ENCODE data around the gene DNPH1.
A peak's percentile ranks its signal among the peaks of the same experiment; 100 is the strongest.

The DNPH1 gene

DNA sequence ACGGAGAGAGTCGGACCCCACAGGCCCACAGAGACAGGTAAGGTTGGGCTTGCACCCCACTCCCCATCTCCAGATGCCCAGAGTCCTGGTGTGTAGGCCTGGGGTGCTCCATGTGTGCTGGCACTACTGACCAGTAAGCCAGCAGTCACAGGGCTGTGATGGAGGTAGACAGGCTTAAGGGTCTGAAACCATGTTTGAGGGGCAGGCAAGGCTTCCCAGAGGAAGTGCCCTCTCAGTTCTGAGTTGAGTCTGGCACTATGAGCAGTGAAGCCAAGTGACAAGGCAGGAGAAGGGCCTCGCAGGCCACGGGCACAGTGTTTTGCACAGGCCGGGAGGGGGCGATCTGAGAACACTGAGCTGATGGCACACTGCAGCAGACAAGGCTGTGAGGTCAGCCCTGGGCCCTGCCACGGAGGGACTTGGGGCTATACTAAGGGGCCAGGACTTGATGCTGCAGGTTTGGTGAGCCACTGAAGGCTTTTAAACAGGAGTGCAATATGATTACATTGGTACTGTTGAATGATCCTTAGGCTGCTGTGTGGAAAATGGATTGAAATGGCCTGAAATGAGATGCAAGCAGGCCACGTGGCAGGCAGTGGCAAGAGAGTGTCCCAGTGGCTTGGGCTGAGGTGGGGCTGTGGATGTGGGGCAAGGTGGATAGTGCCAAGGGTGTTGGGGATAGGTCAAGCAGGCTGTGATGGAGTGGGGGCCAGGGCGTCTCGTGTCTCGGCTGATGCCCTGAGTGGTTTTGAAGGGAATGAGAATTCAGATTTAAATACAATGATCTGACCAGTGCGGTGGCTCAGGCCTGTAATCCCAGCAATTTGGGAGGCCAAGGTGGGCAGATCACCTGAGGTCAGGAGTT, 34.3 kb upstream of the DNPH1 start:
- peak; percentile 79 for DNase-seq

DNA sequence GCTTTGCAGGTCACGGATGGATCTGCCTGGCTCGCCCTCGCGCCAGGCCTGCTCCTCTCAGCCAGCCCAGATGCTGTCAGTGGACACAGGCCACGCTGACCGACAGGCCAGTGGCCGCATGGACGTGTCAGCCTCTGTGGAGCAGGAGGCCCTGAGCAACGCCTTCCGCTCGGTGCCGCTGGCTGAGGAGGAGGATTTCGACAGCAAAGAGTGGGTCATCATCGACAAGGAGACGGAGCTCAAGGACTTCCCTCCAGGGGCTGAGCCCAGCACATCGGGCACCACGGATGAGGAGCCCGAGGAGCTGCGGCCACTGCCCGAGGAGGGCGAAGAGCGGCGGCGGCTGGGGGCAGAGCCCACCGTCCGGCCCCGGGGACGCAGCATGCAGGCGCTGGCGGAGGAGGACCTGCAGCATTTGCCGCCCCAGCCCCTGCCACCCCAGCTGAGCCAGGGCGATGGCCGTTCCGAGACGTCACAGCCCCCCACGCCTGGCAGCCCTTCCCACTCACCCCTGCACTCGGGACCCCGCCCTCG, 33.6 kb upstream of the DNPH1 start:
- no peak for DNase-seq

DNA sequence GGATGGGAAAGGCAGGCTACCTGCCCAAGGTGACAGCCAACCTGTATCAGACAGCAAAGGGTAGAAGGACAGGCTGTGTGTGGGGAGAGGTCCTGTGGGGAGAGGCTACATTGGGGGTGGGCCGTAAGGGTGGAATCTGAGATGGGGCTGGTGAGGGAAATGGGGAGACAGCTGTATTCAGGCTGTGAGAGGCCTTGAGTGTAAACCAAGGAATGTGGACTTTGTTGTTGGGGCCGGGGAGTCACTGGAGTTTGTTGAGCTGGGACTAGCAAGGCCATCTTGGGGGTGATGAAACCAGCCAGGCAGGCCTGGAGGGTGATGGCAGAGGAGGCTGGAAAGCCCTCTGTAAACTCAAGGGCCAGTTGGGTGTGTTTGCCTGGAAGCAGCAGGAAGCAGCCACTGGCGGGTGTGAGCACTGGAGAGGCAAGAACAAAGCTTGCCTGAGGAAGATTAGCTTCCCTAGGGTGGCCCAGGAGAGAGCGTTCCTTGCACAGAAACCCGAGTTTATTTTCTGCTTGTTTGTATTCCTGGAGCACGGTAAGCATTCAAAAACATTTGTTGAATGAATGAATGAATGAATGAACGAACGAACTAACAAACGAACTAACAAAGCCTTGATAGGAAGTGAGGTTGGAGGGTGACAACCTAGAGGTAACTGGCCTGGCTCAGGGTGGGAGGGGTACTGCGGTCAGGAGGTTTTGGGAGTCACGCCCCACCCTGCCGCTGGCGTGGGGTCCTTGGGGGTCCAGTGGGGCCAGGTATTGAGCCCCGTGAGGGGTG, 32.9 kb upstream of the DNPH1 start:
- no peak for DNase-seq

DNA sequence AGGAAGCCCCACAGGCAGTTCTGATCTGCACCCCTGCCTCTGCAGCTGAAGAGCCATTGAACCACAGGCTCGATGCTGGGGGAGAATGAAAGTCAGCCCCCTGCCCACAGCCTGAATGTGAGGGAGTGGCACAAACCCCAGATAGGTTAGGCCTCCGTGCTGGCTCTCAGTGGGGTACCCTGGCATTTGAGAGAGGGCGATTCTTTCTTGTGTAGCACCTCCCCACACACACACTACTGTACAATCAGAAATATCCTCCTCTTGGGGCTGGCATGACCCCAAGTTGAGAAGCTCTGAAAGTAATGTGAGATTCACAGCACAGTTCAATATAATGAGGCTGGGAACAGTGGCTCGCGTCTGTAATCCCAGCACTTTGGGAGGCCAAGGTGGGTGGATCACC, 31.9 kb upstream of the DNPH1 start:
- no peak for DNase-seq

DNA sequence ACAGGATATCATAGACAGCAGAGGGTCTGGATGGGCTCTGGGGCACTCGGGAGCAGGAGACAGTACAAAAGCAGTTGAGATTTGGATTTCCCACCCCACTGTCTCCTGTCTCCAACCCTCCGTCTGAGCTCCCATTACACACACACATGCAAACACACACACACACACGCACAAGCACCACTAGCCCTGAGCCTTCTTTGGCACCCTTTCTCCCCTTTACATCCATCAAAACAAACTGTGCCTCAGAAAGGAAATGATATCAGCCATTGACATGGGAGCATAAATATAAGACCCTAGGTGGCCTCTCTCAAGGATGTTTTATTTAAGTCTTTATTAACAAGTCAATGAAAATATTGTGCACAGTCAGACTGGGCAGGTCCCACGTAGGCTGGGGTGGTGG, 31.5 kb upstream of the DNPH1 start:
- no peak for DNase-seq

DNA sequence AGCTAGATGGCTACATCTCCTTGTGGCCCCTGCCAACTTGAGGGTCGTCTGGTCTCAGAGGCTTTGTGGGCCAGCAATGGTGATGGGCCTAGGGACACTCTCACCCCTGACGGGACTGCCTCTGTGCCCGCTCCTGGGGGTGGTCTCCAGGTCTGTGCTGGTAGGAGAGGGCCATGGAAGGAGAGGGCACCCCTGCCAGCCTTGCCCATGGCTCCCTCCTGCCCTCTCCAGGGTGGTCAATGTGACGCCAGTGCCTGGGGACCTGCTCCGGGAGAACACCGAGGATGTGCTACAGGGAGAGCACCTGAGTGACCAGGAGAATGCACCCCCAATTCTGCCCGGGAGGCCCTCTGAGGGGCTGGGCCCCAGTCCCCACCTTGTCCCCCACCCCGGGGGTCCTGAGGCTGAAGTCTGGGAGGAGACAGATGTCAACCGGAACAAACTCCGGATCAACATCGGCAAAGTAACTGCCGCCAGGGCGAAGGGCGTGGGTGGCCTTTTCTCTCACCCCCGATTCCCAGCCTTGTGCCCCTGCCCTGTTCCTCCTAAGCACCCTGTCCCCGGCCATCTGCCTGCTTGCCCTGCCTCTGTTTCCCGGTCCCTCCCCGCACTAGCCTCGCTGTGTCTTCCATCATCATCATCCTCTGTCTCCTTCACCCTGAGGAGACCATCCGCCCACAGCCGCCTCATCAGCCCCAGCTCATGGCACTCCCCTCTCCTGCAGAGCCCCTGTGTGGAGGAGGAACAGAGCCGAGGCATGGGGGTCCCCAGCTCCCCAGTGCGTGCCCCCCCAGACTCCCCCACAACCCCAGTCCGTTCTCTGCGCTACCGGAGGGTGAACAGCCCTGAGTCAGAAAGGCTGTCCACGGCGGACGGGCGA, 29.8 kb upstream of the DNPH1 start:
- no peak for DNase-seq

DNA sequence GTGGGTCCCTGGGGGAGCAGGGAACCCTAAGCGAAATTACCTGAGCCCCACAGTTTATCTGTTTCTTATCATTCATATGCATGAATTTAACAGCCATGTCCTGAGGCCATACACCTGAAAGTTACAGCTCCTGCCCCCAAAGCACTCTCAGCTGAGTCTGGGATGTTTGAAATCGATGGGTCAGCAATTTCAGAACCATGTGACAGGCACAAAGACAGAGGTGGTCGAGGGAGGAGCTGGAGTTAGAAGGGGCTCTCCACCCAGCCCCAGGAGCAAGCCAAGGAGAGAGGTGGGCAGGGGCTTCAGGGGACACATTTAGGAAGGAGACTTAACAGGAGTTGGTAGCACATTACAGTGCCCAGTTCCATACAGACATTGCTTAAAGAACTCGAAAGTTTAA, 28.9 kb upstream of the DNPH1 start:
- DNase-seq: no peak

DNA sequence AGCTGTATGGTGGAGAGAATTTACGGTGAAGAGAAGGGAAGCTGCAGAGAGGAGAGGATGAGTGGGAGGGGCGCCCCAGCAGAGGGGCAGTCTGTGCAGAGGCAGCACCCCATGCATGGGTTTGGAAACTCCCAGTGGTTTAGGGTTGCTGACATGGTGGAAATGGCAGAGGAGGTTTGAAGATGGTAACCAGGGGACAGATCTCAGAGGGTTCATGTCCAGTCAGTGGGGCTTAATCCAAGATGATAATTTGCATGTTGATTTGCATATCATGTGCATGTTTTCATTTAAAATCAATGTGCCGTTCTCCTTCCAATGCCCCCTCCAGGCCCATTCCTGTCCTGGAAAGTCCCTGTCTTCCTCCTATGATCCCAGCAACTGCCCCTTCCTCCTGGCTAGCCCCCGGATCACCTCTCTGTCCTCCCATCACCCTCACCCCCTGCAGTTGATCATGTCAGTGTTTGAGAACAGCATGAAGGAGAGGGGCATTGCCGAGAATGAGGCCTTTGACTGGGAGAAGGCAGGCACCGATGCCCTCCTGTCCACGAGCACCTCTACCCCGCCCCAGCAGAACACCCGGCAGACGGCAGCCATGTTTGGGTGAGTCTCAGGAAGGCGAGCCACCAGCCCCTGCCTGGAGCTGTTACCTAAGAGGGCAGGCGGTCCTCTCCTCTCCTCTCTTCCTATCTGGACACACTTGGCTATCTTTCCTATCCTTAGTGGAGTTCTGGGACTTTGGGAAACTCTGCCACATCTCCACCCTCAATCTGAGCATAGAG, 28.3 kb upstream of the DNPH1 start:
- DNase-seq: no peak

DNA sequence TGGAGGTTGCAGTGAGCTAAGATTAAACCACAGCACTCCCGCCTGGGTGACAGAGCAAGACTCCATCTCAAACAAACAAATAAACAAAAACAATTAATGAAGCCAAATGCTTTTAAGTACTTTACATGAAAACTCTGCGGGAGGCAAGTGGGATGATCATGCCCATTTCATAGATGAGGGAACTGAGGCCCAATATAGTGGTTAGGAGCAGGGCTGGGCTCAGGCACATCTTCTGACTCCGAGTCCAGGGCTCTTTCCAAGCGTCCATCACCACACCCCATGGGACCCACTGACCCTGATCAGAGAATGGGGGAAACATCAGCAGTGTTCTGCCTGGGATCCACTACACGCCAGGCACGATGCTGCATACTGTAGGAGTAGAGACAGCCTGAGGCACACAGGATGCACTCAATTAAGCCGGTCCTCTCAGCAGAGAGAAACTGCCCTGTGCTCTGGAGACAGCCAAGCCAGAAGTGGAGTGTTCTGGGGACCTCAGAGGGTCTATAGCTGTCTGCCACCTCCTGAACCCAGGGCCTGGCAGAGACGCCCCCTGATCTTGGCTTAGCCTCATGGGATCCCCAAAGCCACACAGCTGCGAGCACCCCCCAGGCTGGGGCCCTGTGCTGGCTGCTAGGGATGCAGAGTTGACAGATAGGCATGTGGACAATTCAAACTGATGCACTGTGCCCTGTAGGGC, 27.5 kb upstream of the DNPH1 start:
- no peak for DNase-seq

DNA sequence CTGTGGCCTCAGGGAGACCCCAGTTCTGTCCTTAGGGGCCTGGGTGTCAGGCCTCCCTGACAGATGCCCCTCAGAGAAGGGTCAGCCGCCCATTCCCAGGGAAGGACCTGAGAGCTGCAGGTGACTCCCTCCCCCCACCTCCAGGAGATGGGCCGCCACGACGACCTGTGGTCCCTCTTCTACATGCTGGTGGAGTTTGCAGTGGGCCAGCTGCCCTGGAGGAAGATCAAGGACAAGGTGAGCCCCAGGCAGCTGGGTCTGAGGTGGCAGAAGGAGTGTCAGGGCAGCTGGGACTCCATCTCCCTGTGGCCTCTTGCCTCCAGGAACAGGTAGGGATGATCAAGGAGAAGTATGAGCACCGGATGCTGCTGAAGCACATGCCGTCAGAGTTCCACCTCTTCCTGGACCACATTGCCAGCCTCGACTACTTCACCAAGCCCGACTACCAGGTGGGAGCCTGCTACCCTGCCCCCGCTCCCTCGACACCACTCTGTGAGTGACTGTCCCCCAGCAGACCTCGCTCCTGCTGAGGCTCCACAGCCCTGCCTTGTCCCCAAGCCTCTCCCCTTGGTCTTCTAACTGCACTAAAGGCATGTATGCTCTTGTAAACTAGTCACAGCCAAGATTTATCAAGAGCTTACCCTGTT, 26.2 kb upstream of the DNPH1 start:
- DNase-seq: no peak

DNA sequence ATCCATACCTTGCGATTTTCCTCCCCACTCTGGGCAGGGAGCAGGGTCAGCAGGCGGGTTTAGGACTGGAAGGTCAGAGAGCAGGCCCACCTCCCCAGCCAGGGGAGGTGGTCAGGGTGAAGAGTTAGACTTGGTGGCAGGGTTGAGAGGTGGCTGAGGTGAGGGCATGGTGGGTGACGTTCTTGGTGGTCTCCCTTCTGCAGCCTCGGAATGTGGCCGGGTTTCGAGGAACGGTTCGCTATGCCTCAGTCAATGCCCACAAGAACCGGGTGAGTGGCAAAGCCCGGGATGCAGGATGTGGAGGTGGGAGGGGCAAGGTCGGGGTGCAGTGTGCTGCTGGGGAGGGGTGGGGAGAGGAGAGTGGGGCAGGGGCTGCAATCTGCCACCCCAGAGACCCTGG, 25.6 kb upstream of the DNPH1 start:
- no peak for DNase-seq

DNA sequence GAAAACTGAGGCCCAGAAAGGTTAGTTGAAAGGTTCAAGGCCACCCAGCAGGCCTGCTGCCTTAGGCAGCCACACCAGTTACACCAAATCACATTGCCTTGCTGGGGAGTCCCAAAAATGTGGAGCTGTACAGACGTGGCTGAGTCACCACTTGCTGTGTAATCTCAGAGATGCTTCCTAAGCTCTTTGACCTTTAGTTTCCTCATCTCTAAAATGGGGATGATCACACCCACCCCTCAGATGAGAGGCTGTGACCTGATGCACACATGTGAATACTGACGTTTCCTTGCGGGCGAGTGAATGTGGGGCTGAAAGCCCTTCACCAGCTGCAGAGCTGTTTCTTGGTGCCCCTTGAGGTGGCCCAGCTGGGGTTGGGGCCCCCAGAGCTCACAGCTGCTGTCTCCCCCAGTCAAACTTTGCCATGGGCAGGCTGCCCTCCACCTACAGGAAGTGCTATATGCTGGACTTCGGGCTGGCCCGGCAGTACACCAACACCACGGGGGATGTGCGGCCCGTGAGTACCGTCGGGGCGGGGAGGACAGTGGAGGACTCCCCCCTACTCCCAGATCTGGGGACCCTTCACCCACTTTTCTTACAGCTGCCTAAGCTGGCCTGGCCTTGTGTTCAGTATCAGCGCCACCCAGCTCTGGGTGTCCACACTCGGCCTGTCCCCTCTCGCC, 25.0 kb upstream of the DNPH1 start:
- DNase-seq: no peak

DNA sequence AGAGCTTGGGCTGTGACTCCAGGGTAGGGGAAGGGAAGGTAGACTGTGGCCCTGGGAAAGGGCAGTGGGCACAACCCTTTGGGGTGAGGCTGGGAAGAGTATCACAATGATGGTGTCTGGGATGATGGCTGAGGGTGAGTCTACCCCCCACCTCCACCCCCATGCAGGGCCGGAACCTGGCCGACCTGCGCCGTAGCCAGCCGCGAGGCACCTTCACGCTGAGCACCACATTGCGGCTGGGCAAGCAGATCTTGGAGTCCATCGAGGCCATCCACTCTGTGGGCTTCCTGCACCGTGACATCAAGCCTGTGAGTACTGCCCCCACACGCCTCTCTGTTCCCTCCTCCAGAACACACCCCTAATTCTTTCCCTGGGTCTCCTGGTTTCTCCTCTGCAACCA, 24.1 kb upstream of the DNPH1 start:
- no peak for DNase-seq

DNA sequence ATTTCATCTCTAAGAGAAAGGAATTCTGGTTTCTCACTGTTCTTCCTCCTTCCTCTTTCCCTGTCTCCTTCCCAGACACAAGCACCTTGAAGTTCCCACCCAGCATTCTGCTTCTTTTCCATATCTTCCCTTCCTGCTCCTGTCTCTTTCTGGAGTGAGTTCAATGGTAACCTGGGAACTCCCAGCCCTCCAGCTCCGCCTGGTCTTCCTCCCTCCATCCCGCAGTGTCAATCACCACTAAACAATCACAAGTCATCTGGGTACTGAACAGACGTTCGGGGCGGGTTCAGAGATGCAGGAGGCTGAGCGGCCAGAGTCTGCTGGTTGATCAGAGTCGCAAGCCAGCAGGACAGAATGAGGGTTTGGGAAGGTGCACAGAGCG, 21.7 kb upstream of the DNPH1 start:
- no peak for DNase-seq

DNA sequence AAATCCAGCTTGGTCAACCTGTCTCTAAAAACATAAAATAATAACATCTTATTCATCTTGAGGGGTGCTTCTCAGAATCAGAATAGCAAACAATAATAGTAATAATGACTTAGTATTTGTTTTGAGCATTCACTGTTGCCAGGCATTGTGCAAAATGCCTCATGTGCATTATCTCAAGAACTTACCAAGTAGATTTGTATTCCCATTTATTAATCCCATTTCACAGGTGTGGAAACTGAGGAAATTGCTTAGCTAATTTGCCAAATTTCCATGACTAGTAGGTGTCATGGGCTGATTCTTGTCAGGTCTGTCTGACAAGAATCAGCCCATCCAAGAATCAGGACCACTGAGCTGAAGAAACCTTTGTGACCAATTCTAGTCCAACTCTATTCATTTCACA, 19.5 kb upstream of the DNPH1 start:
- DNase-seq: no peak

DNA sequence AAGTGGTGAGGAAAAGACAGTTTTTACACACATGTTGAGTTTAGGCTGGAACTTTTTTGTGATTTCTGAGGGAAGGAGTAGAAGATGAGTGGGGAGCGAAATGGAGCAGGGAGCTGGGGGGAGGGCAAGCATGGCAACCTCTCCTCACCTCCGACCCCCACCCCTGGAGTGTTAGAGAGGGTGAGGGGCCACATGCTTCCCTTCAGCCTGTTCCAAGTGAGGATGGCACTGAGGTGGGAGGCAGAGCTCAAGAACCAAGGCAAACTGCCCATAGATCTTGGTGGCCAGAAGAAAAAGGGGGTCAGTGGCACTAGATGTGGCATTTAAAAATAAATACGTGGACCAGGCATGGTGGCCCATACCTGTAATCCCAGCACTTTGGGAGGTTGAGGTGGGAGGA, 18.8 kb upstream of the DNPH1 start:
- no peak for DNase-seq

DNA sequence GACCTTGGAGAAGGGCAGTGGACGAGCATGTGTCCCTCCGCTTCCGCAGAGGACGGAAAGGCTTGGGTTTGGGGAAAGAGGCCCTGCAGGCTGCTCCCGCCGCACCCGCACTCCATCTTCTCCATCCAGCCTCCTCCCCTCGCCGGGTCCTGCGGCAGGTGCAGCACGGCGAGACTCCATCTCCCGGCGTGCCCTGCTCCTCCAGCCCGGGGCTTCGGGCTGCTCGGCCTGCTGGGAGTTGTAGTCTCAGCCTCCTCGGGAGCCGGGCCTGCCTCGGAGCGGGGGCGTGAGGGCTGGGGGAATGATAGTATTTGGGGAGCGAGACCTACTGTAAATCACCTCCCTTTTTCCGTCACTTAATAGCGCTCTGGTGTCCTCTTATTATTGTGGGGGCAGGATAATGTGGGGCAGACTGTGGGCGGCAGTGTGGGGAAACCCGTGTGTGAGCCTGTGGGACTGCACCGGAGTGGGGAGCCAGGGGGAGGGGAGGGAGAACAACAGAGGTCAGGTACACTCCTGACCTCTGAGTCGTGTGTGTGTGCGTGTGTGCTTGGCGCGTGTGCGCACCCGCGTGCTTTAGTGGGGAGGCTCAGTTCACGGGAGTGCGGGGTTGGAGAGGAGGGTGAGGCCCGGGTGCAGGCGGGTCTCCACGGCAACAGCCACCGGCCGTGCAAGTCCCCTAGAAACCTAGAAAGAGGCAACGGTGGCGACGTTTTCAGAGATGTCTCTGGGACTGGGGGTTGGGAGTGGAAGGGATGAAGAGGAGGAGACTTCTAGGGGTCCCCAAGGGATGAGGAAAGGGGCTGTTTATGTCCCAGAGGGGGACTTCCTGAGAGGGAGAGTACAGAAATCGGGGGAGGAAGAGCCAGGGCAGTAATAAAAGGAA, 18.1 kb upstream of the DNPH1 start:
- DNase-seq: peak; percentile 83

DNA sequence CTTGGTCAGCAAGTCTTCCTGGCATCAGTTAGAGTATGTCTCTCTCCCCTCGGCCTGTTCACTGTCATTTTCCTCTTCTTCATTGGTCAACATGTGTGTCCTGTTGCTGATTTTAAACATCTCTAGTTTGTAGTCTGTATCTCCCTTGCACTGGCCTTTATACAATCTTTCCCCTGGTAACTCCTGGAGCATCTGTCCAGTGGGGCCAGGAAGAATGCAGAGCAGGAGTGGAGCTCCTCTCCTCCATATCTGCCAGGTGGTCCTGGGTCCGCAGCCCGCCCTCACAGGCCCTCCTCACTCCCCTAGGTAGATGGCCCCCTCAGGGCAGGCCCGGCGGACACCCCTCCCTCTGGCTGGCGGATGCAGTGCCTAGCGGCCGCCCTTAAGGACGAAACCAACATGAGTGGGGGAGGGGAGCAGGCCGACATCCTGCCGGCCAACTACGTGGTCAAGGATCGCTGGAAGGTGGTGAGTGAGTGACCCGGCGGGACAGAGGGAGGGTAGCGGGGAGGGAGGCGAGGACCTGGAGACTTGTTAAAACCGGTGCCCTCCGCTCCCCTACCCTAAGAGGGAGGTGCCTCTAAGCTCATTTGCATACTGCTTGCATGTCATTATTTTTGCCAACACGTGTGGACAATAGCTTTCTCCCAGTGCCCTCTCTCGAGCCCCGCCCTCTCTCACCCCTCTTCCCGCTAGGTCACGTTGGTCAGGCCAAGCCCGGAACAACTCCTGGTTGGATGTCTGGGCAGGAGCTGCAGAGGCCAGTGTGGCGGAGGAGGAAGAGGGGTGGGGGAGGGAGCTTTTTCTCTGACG, 17.2 kb upstream of the DNPH1 start:
- no peak for DNase-seq
